ENCODE measurements around the gene TMEM126A.

DNA sequence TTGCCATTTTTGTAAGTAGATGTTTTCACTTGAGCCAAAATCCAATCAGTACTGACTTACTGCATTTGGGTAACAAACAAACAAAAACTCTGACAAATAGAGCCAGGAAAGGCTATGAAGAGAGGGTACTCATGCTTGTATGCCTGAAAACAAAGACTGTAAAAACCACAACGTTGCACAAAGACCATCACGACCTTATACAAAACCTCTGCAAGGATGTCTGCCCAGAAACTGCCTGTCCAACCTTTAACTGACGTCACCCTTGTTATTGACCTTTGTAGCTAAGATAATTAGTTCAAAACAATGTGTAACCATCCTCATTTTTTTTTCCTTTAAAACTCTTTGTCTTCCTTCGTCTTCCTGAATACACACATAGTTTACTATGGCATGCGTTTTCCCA lies 18.0 kb downstream of the TMEM126A start:
- no peak for TF ChIP-seq CTCF (IDR thresholded peaks at IDR 0.05)
- TF ChIP-seq POLR2A (IDR thresholded peaks at IDR 0.05): no peak
- TF ChIP-seq POLR2AphosphoS5 (IDR thresholded peaks at IDR 0.05; ENCODE audit: insufficient read depth in 1 of 2, low read depth in 1 of 2): no peak
